Brain pericyte (primary cell): Measurements from ENCODE around the gene DPP9.

Experiments used
- DNase-seq: peaks from one replicate; pipeline ENCODE4 v3.0.0-alpha.2; 2012; ENCODE audit warnings: low read depth, low spot score

Gene DPP9

DNA sequence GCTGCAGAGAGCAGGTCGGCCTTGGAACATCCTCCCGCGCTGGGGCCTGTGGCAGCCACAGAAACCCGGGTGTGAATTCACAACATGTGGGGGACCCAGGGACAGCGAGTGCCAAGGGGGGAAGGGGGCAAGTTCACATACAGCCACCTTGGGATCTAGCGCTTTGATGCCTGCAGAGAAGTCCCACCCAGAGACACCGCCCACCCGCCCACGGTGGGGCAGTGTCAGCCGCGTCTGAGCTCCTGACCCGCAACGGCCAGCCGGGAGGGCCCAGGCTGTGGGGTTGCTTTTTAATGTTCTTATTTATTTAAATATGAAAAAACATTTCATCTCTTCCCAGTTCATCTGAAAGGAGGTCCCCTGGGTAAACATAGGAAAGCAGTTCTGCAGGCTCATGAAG, 66.4 kb downstream of the DPP9 start:
- no peak for DNase-seq

DNA sequence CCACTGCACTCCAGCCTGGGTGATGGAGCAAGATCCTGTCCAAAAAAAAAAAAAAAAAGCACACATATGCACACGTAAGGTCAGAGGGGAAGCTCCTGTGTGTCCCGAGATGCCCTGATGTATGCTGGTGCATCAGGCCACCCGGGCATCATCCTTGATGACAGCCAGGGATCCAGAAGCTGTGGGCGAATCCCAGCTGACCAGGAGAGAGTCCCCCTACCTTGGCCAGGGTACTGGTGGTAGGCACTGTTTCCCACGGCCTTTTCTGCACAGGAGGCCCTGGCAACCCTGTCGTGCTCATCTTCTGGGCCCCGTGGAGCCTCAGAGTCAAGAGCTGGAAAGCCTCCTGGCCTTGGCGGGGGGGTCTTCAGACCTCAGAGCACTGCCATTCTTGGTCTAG, 67.5 kb downstream of the DPP9 start:
- no peak for DNase-seq

DNA sequence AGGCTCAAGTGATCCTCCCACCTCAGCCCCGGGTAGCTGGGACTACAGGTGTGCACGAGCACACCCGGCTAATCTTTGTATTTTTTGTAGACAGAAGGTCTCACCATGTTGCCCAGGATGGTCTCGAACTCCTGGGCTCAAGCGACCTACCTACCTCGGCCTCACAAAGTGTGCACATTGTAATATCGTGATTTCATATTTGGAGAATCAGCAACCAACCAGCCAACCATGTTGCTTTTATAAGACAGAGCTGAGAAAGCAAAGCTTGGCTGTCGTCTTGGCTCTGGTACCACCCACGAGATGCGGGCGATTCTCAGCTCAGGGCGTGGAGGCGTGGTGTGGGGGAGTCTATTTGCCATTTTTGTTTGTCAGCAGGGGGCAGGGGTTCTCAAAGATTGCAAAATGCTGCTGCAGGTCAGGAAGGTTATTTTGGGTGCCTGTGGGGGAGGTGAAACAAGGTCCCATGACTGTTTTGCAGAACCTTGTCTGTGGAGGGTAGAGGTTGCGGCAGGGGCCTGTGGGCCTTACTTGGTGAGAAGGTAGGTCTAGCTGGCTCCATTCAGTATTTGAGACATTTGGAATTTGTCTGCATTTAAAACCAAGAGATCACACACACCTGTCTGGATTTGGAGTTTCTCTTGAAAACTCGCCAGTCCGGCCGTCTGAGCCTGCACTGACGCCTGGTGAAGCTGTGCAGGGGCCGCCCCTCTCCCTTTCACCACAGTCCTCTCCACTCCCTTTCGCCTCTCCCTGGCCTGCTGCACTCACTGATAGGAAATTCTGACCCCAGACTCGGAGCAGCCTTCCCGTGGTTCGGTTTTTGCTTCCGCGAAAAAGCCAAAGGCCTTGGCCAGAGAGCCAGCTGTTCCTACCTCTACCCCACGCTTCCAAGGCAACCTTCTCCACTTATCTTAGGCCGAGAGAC, 68.9 kb downstream of the DPP9 start:
- DNase-seq: no peak

DNA sequence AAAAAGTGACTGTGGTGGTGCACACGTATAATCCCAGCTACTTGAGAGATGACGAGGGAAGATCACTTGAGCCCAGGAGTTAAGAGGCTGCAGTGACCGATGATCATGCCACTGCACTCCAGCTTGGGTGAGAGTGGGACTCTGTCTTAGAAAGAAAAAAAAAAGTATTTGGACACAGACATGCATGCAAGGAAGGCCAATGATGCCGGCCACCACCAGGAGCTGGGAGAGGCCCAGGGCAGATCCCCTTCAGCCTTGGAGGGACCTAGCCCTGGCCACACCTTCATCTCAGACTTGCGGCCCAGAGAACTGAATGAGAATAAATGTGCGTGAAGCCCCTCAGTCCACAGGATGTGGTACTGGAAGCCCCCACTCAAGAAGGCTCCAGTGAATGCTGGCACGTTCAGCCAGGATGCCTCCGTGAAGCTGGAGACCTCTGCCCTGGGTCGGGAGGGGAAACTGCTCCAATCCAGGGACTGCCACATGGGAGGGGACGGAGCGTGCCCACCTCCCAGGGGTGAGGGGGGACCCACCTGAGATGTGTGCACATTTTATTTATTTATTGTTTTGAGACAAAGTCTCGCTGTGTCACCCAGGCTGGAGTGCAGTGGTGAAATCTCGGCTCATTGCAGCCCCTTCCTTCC, 69.7 kb downstream of the DPP9 start:
- no peak for DNase-seq

DNA sequence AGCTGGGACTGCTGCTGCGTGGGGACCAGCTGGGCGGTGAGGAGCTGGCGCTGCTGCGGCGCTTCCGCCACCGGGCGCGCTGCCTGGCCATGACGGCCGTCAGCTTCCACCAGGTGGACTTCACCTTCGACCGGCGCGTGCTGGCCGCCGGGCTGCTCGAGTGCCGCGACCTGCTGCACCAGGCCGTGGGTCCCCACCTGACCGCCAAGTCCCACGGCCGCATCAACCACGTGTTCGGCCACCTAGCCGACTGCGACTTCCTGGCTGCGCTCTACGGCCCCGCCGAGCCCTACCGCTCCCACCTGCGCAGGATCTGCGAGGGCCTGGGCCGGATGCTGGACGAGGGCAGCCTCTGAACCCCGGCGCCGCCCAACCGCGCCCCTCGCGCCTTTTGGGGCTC, 71.6 kb downstream of the DPP9 start:
- no peak for DNase-seq

DNA sequence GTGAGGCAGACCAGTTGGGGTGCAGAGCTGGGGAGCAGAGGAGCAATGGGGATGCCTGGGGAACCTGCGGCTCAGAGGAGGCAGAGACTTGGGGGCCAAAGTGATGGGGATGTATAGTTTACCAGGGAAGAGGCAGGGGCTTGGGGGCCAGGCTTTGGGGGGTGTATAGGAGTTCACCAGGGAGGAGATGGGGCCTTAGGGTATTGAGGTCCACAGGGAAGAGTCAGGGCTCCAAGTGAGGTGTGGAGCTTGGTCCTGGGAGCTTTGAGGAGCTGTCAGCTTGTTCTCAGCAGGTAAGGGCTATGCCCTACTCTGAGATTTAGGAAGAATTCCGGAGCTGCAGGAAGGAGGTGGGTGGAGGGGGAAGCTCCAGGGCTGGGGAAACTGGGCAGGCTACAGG, 73.5 kb downstream of the DPP9 start:
- DNase-seq: no peak

DNA sequence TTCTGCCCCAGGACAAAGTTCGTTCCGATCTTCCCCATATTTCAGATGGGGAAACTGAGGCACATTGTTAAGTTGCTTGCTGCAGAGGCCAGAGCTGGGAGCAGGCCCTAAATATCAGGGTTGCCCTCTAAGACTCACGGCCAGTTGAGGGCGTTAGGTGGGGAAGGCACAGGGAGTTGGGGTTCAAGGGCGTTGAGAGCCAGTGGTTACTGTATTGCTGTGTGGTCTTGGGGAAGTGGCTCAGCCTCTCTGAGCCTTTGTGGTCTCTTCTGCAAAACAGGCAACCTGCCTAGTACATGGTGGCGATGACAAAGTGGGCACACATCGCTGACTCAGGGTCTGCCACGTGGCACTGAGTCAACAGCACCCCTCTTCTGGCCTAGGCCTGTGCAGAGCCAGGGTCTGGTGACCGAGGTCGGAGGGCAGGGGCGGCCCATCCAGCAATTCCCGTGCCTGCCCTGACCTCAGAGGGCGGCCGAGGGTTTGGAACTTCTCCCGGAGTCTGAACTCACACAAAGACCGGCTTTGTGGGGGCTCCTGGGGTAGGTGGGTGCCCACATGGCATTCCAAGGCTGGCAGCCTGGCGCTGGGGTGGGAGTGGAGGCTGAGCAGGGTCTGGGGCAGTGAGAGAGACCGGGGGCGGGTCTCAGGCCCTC, 74.1 kb downstream of the DPP9 start:
- DNase-seq: no peak

DNA sequence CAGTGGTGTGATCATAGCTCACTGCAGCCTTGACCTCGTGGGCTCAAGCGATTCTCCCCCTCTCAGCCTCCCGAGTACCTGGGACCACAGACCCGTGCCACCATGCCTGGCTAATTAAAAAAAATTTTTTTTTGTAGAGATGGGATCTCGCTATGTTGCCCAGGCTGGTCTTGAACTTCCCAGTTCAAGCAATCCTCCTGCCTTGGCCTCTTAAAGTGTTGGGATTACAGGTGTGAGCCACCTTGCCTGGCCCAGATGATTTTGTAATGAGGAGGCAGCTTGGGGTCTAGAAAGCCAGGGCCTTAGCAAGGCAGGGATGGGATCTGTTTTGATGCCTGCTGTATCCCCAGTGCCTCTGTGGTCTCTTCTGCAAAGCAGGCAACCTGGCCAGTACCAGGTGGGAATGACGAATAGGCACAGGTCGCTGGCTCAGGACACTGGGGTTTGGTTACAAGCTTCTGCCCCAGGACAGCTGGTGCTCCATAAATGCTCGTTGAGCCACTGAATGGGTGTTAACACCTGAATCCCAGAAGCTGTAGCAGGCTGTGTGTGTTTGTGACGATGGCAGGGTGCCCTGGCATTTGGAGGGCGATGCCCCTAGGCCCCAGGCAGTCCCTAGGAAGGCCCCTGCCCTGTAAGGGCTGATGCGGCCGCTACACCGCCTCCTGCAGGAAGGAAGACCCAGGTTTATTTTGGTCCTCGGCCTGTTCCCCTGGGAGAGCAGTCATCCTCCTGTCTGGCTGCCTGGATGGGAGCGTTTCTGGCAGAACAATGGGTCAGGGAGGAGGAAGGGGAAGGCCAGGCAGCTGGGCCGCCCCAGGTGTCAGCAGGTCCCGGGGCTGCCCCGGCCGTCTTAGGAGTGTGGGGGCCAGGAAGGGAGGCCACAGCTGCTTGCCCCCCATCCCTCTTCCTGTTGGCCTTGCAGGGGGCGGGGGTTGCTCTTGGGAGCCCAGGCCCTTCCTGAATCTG, 75.7 kb downstream of the DPP9 start:
- no peak for DNase-seq

DNA sequence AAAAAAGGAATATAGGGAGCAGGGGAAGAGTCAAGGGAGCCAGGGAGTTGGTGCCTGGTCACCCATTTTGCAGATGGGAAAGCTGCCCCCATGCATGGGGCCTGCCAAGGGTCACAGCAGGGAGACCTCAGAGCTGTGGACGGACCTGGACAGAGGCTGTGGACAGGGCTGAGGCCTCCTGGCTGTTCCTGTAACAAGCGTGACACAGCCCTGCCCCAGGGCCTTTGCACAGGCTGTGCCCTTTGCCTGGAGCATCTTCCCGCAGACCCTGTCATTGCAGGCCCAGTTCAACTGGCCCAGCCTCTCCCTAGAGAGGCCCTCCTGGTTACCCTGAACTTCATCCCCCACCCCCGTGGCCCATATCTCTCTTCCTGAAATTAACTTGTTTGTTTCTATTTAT, 77.9 kb downstream of the DPP9 start:
- no peak for DNase-seq

DNA sequence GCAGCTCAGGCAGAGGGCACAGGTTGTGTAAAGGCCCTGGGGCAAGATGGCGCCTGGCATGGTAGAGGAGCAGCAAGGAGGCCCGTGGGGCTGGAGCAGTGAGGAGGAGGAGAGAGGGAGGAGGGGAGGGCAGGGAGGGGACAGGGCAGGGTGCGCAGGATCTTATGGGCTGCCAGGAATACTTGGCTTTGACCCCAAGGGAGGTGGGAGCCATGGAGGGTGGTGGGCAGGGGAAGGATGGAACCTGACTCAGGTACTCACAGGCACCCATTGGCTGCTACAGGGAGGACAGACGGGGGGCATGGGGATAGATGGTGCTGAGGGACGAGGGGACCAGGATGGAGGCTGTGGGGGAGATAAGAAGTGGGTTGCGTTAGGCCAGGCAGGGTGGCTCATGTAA, 81.0 kb downstream of the DPP9 start:
- no peak for DNase-seq

DNA sequence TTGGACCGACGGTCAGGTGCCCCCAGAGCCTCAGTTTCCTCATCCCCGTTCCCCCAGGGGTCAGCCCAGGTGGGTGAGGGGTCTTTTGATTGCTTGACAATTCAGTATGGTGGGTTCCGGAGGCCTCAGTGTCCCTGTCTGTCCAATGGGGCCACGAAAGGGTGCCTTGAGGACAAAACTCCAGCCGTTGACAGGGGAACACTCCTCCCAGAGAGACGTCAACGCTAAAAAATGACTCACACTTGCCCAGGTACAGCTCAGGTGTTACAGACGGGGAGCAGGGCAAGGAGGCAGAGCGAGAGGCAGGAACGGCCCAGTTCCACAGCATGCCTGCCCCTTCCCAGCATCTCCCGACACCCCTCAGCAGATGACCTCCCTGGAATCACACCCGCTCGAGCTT, 82.5 kb downstream of the DPP9 start:
- no peak for DNase-seq

DNA sequence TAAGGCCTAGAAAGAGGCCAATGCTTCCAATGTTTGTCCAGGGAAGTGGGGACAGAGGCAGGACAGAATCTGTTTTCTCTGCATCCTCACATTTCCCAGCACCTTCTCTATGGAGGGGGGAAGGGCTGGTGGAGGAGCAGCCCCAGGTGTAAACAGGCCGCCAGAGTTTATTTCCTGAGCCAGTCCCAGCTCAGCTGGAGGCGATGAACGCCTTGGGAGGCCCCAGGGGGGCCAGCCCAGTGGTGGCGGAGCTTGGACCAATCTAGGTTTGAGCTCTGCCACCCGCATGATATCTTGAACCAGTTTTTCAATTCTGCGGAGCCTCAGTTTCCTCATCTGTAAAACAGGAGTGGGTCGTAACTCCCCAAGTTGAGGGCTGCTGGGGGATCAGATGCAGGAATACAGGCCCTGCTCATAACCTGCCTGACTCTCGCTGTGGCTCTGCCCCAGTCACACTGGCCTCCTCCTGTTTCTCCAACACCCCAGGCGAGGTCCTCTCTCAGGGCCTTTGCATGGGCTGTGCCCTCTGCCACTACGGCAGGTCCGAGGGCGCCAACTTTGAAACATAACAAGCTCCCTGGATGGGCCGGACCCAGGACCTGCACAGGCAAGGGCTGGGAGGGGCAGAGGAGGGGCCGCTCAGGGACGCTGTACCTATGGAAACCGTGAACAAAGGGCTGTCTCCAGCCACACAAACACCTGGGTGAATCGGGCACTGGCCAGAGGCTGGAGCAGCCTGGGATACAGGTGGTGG, 83.2 kb downstream of the DPP9 start:
- no peak for DNase-seq

DNA sequence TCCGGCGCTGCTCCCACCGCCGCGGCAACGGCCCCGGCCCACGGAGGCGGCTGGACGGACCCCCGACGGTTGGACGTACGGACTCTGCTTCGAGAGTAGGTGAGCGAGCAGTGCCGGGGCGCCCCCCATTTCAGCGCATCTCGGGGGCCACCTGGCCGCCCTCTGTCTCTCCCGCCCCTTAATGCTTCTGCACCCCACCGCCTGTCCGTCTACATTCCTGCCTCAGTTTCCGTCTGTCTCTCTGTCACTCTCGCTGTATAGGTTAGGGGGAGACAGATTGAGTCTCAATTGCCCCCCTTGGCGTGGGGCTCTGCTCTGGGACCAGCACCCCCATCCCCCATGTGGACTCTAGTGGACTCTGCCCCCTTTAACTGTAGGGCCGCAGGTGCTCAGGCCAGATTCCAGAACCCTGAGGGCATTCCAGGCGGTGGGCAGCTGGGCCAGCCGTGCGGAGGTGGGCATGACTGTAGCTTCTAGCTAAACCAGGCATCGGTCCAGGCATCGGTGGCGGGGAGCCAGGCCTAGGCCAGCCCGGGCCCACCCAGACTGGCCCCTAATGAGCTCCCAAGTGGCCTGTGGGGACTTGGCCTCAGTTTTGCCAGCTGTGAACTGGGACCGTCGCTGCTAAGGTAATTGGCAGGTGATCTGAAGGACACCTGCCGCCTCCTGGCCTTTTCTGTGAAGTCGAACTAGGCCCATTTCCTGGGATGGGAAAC, 84.0 kb downstream of the DPP9 start:
- DNase-seq: no peak

DNA sequence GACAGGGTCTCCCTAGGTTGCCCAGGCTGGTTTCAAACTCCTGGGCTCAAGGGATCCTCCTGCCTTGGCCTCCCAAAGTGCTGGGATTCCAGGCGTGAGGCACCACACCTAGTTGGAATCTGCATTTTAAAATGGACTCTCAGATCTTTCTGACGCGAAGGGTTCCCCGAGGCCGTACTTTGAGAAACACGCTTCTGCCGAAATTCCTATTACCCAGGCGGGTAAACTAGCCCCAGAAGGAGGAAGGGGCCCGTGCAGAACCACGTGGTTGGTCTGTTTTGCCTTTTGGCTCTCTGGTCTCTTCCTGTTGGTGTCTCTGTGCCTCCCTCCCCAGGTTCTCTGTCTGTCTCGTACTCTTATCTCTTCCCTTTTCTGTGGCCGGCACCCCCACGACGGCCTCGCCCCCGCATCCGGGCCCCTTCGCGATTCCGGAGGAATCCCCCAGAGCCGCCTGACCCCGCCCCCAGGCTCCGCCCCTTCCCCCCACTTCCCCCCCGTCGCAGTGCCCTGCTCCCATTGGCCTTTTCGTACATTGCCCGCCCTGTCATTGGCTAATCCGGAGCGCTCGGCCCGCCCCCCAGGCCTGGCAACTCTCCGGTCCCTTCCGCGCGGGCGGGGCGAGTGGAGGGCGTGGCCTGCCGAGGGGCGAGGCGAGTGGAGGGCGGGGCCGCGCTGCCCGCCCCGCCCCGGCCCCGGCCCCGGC, 84.7 kb downstream of the DPP9 start, which contains the start of gene TNFAIP8L1:
TNFAIP8L1 (plus strand) TSS at position 689 of the 703 bp plus-strand sequence. CDS start 12,354 bp downstream, outside the sequence.
- peak; percentile 73 for DNase-seq

DNA sequence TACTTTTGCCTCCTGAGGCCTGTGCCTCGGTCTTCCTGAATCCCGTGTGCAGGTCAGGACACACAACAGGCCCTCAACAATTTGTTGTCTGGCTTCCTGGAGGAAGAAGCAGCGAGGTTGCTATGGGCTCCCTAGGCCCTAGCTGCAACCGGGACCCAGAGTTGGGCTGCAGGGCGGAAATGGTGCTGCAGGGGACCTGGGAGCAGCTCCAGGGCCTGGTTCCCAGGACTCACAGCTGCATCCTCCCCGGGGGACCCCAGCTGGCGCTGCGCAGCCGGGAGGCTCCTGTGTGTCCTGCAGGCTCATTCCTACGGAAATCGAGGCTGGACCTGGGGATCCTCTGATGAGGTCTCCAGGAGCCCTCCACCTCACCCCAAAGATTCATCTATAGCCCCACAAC, 85.3 kb downstream of the DPP9 start:
- DNase-seq: no peak

DNA sequence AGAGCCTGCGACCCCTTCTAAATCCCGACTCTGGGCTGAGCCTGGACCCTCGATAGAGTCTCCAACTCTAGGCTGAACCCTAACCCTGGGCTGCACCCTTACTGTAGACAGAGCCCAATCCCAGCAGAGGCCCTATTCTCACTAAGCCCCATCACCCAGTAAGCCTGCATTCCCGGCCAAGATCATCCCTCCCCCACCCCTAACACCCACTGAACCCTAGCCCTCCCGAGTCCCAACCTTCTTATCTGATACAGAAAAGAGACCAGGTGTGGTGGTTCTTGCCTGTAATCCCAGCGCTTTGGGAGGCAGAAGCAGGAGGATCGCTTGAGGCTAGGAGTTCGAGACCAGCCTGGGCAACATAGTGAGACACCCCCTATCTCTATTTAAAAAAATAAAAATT, 86.9 kb downstream of the DPP9 start:
- DNase-seq: no peak

DNA sequence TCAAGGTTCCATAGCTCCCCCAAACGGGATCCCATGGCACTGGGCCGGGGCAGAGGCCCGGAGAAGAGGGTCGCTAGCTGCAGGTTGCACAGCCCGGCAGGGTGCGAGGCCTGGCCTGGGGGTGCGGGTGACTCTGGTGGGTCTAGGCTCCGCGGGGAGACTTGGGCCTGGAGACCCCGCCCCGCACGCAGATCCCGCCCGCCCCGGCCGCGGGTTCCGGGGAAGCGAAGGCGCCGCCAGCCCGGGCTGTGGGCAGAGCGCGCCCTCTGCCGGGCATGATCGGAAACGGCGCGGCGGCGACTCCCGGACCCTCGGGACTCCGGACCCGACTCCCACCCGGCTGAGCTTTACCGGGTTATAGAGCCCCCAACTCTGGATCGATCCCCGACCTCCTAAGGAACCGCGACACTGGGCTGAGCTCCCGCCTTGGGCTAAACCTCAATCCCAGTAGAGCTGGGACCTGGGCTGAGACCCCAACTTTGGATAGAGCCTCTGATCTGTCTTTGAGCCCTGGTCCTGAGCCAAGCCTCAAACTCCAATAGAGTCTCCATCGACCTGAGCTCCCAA, 87.4 kb downstream of the DPP9 start:
- DNase-seq: no peak

DNA sequence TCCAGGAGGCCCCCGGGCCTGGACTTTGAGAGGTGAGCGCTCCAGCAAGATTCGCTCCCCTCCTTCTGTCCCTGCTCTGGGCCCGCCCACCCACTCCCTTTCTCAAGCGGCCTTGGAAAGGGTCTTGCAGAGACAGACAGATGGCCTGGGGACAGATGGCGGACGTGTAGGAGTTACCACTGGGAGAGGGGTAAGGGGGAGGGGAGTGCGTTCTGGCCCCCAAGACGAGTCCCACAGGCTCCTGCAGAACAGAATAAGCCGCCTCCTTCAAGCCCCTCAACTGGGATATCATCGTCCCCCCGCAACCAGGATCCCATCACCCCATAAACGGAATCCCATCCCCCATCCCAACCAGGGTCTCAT, 87.9 kb downstream of the DPP9 start:
- DNase-seq: no peak
